HG03342 (cell line): ENCODE measurements around the gene ATP13A3.
A peak's percentile ranks its signal among the peaks of the same experiment; 100 is the strongest.

ENCODE experiments used
- ATAC-seq: cut with Tn5 transposase; IDR thresholded peaks from one replicate; pipeline ENCODE4 v1.9.1; 2021; ENCODE audit warnings: mild to moderate bottlenecking, moderate library complexity; ENCODE audit not compliant: unreplicated experiment

The ATP13A3 gene

GRCh38 chr3:194476784-194477183 is 10.0 kb downstream of the ATP13A3 start:
- ATAC-seq: no peak

GRCh38 chr3:194475978-194476377 is 10.8 kb downstream of the ATP13A3 start:
- ATAC-seq: no peak

GRCh38 chr3:194475138-194475932 is 11.5 kb downstream of the ATP13A3 start:
- ATAC-seq: no peak

GRCh38 chr3:194474675-194475074 is 12.1 kb downstream of the ATP13A3 start:
- no peak for ATAC-seq

GRCh38 chr3:194472290-194472920 is 14.4 kb downstream of the ATP13A3 start:
- ATAC-seq: peak; percentile 75

GRCh38 chr3:194471863-194472262 is 14.9 kb downstream of the ATP13A3 start:
- no peak for ATAC-seq

- ATAC-seq: no peak
These were observed 16.2 kb downstream of the ATP13A3 start for GRCh38 chr3:194470615-194471014.

- no peak for ATAC-seq
These were observed 16.8 kb downstream of the ATP13A3 start for GRCh38 chr3:194469977-194470376.

- ATAC-seq: no peak
These were observed 18.7 kb downstream of the ATP13A3 start for GRCh38 chr3:194468086-194468485.

GRCh38 chr3:194466761-194467356 is 19.9 kb downstream of the ATP13A3 start:
- ATAC-seq: no peak

GRCh38 chr3:194465920-194466570 is 20.8 kb downstream of the ATP13A3 start:
- ATAC-seq: no peak

GRCh38 chr3:194465246-194465645 is 21.6 kb downstream of the ATP13A3 start:
- no peak for ATAC-seq

GRCh38 chr3:194464692-194465091 is 22.1 kb downstream of the ATP13A3 start:
- ATAC-seq: no peak

- ATAC-seq: no peak
These were observed 23.9 kb downstream of the ATP13A3 start for GRCh38 chr3:194462936-194463335.

GRCh38 chr3:194460566-194460965 is 26.2 kb downstream of the ATP13A3 start:
- ATAC-seq: no peak

GRCh38 chr3:194458131-194458530 is 28.7 kb downstream of the ATP13A3 start:
- no peak for ATAC-seq

- no peak for ATAC-seq
These were observed 31.3 kb downstream of the ATP13A3 start for GRCh38 chr3:194455481-194455880.

- ATAC-seq: no peak
These were observed 36.5 kb downstream of the ATP13A3 start for GRCh38 chr3:194450341-194450740.

GRCh38 chr3:194449913-194450312 is 36.9 kb downstream of the ATP13A3 start:
- ATAC-seq: no peak

- no peak for ATAC-seq
These were observed 39.1 kb downstream of the ATP13A3 start for GRCh38 chr3:194447657-194448056.

- ATAC-seq: no peak
These were observed 39.6 kb downstream of the ATP13A3 start for GRCh38 chr3:194447161-194447560.

GRCh38 chr3:194446754-194447153 is 40.0 kb downstream of the ATP13A3 start:
- ATAC-seq: no peak
